Measurements from ENCODE around the gene EEA1.

Gene EEA1

GRCh38 chr12:92928962-92929915 is at the start of gene EEA1:
Gene EEA1, minus strand, starts transcription at chr12:92929295. Its CDS starts 229 bp downstream, at chr12:92929066.
- TF ChIP-seq CTCF (conservative IDR thresholded peaks at IDR 0.05; ENCODE audit: low read length): no peak
- DNase-seq (ENCODE audit: low read depth): peak; percentile 96
- H3K4me3 ChIP-seq (ENCODE audit: low read length): peak within 1 kb of the TSS; percentile 79

GRCh38 chr12:92978607-92979006 is 49.5 kb upstream of the EEA1 start:
- H3K4me3 ChIP-seq (ENCODE audit: low read length): no peak overlapping the region
- no peak for DNase-seq (ENCODE audit: low read depth)
- no peak for TF ChIP-seq CTCF (conservative IDR thresholded peaks at IDR 0.05; ENCODE audit: low read length)

DNA sequence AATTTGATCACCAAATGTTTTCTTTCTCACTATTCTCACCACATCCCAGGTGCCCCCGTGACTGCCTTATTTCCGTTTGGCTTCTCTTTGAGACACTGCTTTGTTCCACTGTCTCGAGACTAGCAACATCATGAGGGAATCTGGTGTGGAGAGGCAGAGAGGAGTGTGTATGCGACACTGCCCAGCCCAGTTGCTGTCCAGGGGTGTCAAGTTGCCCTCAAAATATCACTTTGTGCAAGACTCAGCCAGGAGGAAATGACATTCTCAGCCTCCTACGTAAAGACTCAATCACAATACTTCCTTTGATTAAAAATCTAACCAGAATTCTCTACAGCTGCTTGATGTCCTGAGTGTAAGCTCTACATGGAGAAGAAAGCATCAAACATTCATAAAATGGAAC is 48.2 kb upstream of the EEA1 start:
- no peak for TF ChIP-seq CTCF (conservative IDR thresholded peaks at IDR 0.05; ENCODE audit: low read length)
- no peak for DNase-seq (ENCODE audit: low read depth)
- H3K4me3 ChIP-seq (ENCODE audit: low read length): no peak overlapping the region

- no peak overlapping the region for H3K4me3 ChIP-seq (ENCODE audit: low read length)
- no peak for TF ChIP-seq CTCF (conservative IDR thresholded peaks at IDR 0.05; ENCODE audit: low read length)
- no peak for DNase-seq (ENCODE audit: low read depth)
These were observed 45.7 kb upstream of the EEA1 start for GRCh38 chr12:92974759-92975158.

GRCh38 chr12:92973614-92974013 is 44.5 kb upstream of the EEA1 start:
- no peak for TF ChIP-seq CTCF (conservative IDR thresholded peaks at IDR 0.05; ENCODE audit: low read length)
- H3K4me3 ChIP-seq (ENCODE audit: low read length): no peak overlapping the region
- peak; percentile 93 for DNase-seq (ENCODE audit: low read depth)

GRCh38 chr12:92971859-92972524 is 42.9 kb upstream of the EEA1 start:
- H3K4me3 ChIP-seq (ENCODE audit: low read length): no peak overlapping the region
- peak; percentile 88 for DNase-seq (ENCODE audit: low read depth)
- TF ChIP-seq CTCF (conservative IDR thresholded peaks at IDR 0.05; ENCODE audit: low read length): no peak

Data from AG10803 (cell line).